ENCODE data around the gene CHST6.

- TF ChIP-seq EGR1 (IDR thresholded peaks at IDR 0.05; ENCODE audit: borderline replicate concordance in 1 of 2, low read depth in 2 of 2, low read length in 2 of 2), result no peak
- TF ChIP-seq CTCF (IDR thresholded peaks at IDR 0.05 in 2 of 3, conservative IDR thresholded peaks at IDR 0.05 in 1 of 3; ENCODE audit: control insufficient read depth in 2 of 3, extremely low read depth in 1 of 3, insufficient read depth in 1 of 3, low read depth in 3 of 3, low read length in 3 of 3), result no peak
- TF ChIP-seq ZBTB40 (IDR thresholded peaks at IDR 0.05; ENCODE audit: borderline replicate concordance), result no peak
Observed at GRCh38 chr16:75527825-75528299, 32.6 kb upstream of the CHST6 start.

Measured in GM12878 (cell line).